ENCODE data around the gene NSF.

- TF ChIP-seq YY1 (IDR thresholded peaks at IDR 0.05; ENCODE audit: low read depth) (no peak), REST (IDR thresholded peaks at IDR 0.05; ENCODE audit: low read depth) (no peak), EGR1 (IDR thresholded peaks at IDR 0.05) (no peak), RAD21 (IDR thresholded peaks at IDR 0.05; ENCODE audit: low read depth) (no peak), EP300 (IDR thresholded peaks at IDR 0.05; ENCODE audit: borderline replicate concordance) (no peak), NFIC (IDR thresholded peaks at IDR 0.05) (no peak), FOXM1 (IDR thresholded peaks at IDR 0.05; ENCODE audit: borderline replicate concordance, low read depth) (no peak), TAF1 (IDR thresholded peaks at IDR 0.05; ENCODE audit: low read depth) (no peak)
- TF ChIP-seq, protein P1, sequence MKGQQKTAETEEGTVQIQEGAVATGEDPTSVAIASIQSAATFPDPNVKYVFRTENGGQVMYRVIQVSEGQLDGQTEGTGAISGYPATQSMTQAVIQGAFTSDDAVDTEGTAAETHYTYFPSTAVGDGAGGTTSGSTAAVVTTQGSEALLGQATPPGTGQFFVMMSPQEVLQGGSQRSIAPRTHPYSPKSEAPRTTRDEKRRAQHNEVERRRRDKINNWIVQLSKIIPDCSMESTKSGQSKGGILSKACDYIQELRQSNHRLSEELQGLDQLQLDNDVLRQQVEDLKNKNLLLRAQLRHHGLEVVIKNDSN (IDR thresholded peaks at IDR 0.05) = no peak
- TF ChIP-seq, protein P2, sequence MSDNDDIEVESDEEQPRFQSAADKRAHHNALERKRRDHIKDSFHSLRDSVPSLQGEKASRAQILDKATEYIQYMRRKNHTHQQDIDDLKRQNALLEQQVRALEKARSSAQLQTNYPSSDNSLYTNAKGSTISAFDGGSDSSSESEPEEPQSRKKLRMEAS (IDR thresholded peaks at IDR 0.05) = no peak
Observed at GRCh38 chr17:46756081-46756735, 165.7 kb downstream of the NSF start.
